Measurements from ENCODE around the gene PATL2. TPM values are rescaled to one million over a fixed set of nuclear protein-coding genes. Genes with fewer than 3 reads are reported as not detected.

The PATL2 gene
- total RNA-seq, 2 donors from 2014 or later: 0.26 TPM; not detected in 1

DNA sequence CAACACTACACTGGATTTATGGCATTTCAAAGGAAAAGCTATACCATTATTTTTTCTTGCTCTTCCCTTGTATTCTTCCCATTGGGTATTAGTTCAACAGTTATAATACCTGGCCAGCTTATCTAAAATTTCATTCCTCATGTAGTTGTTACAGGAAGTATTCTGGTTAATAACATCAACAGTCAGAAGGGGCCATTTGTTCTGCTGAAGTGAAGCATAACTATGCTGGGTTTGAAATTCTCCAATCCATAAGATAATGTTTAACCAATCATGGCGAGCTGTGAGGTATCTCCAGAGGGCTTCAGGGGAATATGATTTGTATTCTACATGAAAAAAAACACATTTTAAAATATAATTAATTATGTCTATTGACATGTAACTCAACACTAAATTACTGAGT lies 91.0 kb downstream of the PATL2 start:
- Histone ChIP-seq H3K36me3 (ENCODE audit: control insufficient read depth, insufficient read depth, low read length) (peaks cover 77% of the 10 kb centered on the region), H3K27ac (ENCODE audit: low read depth, low read length) (no peak overlapping the region), H3K4me3 (ENCODE audit: low read length) (no peak overlapping the region), H3K27me3 (ENCODE audit: control insufficient read depth, insufficient read depth, low read length, poor library complexity, severe bottlenecking) (no peaks in the 10 kb centered on the region), H3K9me3 (ENCODE audit: control insufficient read depth, low read length) (no peaks in the 10 kb centered on the region), H3K9ac (ENCODE audit: extremely low read depth, low read length, poor library complexity, severe bottlenecking) (no peak overlapping the region), H3K4me1 (ENCODE audit: control insufficient read depth, insufficient read depth, low read length) (no peaks in the 10 kb centered on the region)
- DNase-seq: no peak
- no peaks in the 10 kb centered on the region for H3K9me3 Mint-ChIP-seq
- no CpG with 5 or more reads among the region's 1 CpG for WGBS, 2 experiments (ENCODE audit: insufficient coverage in 1 of 2, insufficient read length in 1 of 2)
- no peaks in the 10 kb centered on the region for H3K27me3 Mint-ChIP-seq (ENCODE audit: insufficient read depth)
- no peak overlapping the region for H3K4me3 Mint-ChIP-seq
- no peak overlapping the region for H3K27ac Mint-ChIP-seq
- H3K4me1 Mint-ChIP-seq: no peaks in the 10 kb centered on the region
- TF ChIP-seq, protein P1, sequence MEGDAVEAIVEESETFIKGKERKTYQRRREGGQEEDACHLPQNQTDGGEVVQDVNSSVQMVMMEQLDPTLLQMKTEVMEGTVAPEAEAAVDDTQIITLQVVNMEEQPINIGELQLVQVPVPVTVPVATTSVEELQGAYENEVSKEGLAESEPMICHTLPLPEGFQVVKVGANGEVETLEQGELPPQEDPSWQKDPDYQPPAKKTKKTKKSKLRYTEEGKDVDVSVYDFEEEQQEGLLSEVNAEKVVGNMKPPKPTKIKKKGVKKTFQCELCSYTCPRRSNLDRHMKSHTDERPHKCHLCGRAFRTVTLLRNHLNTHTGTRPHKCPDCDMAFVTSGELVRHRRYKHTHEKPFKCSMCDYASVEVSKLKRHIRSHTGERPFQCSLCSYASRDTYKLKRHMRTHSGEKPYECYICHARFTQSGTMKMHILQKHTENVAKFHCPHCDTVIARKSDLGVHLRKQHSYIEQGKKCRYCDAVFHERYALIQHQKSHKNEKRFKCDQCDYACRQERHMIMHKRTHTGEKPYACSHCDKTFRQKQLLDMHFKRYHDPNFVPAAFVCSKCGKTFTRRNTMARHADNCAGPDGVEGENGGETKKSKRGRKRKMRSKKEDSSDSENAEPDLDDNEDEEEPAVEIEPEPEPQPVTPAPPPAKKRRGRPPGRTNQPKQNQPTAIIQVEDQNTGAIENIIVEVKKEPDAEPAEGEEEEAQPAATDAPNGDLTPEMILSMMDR (conservative IDR thresholded peaks at IDR 0.05): no peak
- peaks cover 66% of the 10 kb centered on the region for H3K36me3 Mint-ChIP-seq (ENCODE audit: low read depth)

DNA sequence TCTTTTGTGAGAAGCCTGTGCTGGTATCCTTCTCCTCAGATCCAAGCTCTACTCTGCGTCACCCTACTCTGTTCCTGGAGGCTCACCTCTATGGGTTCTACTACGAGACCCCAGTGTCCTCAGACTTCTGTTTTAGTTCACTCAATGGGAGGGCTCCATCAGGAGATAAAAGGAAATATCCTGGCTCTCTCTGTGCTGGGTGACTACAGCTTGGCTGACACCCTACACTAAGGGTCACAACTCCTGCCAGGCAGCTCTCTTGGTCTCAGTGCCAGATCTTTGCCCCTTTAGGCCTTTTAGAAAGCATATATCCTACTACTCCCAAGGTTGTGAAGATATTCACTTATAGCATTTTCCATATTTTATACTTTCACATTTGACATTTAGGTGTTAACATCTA lies 94.1 kb downstream of the PATL2 start:
- Histone ChIP-seq H3K27ac (ENCODE audit: low read depth, low read length) (no peak overlapping the region), H3K4me1 (ENCODE audit: control insufficient read depth, insufficient read depth, low read length) (no peaks in the 10 kb centered on the region), H3K36me3 (ENCODE audit: control insufficient read depth, insufficient read depth, low read length) (peaks cover 81% of the 10 kb centered on the region), H3K9me3 (ENCODE audit: control insufficient read depth, low read length) (no peaks in the 10 kb centered on the region), H3K4me3 (ENCODE audit: low read length) (no peak overlapping the region), H3K27me3 (ENCODE audit: control insufficient read depth, insufficient read depth, low read length, poor library complexity, severe bottlenecking) (no peaks in the 10 kb centered on the region), H3K9ac (ENCODE audit: extremely low read depth, low read length, poor library complexity, severe bottlenecking) (no peak overlapping the region)
- Mint-ChIP-seq H3K4me1 (no peaks in the 10 kb centered on the region), H3K27me3 (ENCODE audit: insufficient read depth) (no peaks in the 10 kb centered on the region), H3K27ac (no peak overlapping the region), H3K9me3 (no peaks in the 10 kb centered on the region), H3K36me3 (ENCODE audit: low read depth) (peaks cover 70% of the 10 kb centered on the region), H3K4me3 (no peak overlapping the region)
- TF ChIP-seq, protein P1 (conservative IDR thresholded peaks at IDR 0.05): no peak
- DNase-seq: no peak
- WGBS, 2 experiments (ENCODE audit: insufficient coverage in 1 of 2, insufficient read length in 1 of 2): 98% methylated on average over 2 of the region's 2 CpGs; no CpG with 5 or more reads in 1 of the 2 experiments

Other genes with a start within 250 kb of the PATL2 start
- 10 to 100 TPM; 71.4 to 76.5 TPM for gene EIF3J, start 174.2 kb downstream of the PATL2 start, total RNA-seq
- gene SPG11, start 47.7 kb downstream of the PATL2 start, total RNA-seq: 10 to 100 TPM; 60.2 to 61.6 TPM
- 10 to 100 TPM; 66.5 to 74.3 TPM for gene B2M, start 194 bp upstream of the PATL2 start, total RNA-seq
- gene TRIM69, start 25.2 kb upstream of the PATL2 start, total RNA-seq: 10 to 100 TPM in 1 of 2 donors, 1 to 10 TPM in 1; 5.7 to 13.1 TPM
- not detected for gene TERB2, start 245.4 kb upstream of the PATL2 start, total RNA-seq